HG02884 (cell line): ENCODE results near the gene TESK1.
"Not testable (repeated sequence)": the region's sequence is repeated elsewhere in the genome, so short reads cannot be mapped to it uniquely, and the experiment has no call there.

ENCODE experiments used
- ATAC-seq: cut with Tn5 transposase; IDR thresholded peaks from one replicate; pipeline ENCODE4 v1.9.1; 2021; ENCODE audit warnings: mild to moderate bottlenecking, moderate library complexity; ENCODE audit not compliant: unreplicated experiment

The TESK1 gene

GRCh38 chr9:35579659-35580227 lies 25.3 kb upstream of the TESK1 start:
- ATAC-seq: not testable (repeated sequence)

GRCh38 chr9:35583521-35583920 lies 21.5 kb upstream of the TESK1 start:
- ATAC-seq: not testable (repeated sequence)

DNA sequence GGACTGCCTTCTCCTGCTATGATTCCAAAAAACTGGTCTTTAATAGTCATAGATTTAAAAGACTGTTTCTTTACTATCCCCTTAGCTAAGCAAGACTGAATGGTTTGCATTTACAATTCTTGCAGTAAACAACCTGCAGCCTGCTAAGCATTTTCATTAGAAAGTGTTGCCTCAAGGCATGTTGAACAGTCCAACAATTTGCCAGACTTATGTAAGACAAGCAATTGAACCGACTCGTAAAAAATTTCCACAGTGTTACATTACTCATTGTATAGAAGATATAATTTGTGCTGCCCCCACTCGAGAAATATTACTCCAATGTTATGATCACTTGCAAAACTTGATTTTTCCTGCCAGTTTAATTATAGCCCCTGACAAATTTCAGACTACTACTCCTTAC lies 20.4 kb upstream of the TESK1 start:
- ATAC-seq: not testable (repeated sequence)

DNA sequence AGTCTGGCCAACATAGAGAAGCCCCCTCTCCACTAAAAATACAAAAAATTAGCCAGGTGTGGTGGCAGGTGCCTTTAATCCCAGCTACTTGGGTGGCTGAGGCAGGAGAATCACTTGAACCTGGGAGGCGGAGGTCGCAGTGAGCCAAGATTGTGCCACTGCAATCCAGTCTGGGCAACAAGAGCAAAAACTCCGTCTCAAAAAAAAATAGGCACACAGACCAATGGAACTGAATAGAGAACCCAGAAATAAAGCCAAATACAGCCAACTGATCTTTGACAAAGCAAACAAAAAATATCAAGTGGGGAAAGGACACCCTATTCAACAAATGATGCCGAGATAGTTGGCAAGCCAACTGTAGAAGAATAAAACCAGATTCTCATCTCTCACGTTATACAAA lies 16.6 kb upstream of the TESK1 start:
- not testable (repeated sequence) for ATAC-seq

DNA sequence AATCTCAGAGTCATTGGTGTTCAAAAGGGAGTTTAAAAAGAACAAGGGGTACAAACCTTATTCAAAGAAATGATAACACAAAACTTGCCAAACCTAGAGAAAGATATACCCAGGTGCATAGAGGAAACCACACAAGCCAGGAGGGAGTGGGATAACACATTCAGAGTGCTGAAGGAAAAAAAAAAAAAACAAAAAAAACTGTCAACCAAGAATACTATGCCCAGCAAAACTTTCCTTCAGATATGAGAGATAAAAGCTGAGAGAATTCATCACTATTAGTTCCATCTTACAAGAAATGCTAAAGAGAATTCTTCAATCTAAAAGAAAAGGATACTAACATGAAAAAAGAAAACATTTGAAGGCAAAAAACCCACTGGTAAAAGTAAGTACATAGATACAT lies 11.5 kb upstream of the TESK1 start:
- no peak for ATAC-seq

GRCh38 chr9:35594471-35594870 lies 10.6 kb upstream of the TESK1 start:
- ATAC-seq: no peak

DNA sequence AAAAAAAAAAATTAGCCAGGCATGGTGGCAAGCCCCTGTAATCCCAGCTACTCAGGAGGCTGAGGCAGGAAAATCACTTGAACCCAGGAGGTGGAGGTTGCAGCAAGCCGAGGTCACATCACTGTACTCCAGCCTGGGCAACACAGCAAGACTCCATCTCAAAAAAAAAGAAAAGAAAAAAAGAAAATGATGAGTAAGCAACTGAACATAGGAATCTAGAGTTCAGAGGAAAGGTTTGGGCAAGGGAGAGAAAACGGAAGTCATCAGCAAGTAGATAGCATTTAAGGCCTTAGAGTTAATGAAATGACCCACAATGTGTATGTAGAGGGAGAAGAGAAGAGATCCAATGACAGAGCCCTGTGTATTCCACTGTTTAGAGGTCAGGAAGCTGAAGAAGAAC lies 8.2 kb upstream of the TESK1 start:
- ATAC-seq: not testable (repeated sequence)

DNA sequence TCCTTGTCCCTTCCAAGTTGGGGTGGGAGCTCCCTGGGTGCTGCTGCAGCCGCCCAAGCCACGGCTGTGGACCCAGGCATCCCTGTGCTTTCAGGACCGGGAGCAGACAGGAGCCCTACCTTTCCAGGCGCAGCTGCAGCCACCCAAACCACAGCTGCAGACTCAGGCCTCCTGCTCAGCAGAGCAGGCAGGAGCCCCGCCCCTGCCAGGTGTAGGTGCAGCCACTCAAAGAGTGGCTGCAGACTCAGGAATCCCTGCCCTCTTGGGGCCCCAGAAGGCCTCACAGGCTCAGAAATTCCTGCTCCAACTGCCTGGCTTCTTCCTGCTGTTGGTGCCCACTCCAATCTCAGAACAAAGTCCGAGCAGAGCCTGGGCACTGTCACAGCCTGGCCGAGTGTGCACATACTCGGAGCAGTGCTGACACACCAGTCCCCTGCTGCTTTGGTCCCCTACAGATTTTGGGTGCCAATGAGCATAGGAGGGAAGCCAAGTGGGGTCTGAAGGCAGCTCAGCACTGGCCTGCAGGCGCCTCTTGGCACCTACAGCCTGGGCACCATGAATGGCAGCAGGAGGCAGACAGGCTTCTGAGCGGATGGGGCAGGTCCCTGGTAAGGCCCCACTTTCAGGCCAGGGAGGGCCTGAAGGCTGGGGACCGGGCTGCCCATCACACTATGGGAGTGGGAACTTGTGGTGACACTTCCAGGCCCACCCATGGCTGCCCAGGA lies 6.0 kb upstream of the TESK1 start:
- no peak for ATAC-seq

DNA sequence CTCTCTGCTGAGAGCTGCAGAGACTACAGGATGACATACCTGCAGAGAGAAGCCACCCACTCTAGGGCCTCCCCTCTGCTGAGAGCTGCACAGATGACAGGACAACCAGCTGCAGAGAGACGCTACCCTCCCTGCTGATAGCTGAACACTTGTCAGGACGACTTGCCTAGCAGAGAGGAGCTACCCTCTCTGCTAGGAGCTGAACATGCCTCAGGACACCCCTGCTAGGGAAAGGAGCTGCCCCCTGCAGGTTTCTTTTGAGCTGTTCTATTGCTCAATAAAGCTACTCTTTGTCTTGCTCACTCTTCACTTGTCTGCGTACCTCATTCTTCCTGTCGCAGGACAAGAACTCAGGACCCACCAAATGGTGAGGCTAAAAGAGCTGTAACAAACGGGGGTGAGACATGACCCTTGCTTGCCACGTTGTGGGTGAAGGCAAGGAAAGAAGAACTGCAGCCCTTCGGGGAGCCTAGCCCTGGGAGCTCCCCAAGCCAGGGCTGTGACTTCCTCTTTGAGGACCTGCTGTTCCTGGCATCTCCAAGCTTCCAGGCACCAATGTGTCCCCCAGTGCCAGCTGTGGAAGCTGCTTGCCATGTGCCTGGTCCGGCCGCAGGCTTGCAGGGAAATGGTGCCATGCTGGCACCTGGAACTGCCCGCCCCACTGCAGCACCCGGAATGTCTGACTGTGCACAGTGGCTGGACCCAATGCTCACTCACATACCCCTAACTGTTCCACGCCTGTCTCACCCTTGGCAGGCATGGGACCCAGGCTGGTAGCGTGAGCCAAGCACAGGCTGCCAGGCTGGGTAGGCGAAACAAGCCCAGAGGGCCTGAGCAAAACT lies 5.1 kb upstream of the TESK1 start:
- no peak for ATAC-seq

DNA sequence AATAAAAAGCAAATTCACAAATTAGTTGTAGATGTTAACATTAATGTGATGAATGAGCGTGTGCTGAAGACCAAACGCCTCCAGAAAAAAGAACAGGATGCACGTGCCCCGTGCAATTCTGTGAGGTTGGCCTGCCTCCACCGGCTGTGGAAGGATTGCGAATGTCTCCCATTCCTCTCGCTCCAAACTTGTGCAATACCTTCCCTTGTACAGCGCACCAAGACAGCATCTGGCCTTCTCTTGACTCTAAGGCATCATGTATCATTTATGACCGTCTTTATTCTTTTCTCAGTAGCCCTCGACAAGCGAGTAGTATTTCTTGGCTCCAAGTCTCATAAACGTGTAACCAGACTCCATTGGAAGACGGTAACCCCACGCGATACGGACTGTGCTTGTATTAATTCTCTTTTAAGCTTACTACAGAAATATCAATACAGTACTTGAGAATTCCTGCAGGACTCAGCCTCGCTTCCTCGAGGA lies 1.5 kb upstream of the TESK1 start:
- ATAC-seq: no peak

- ATAC-seq: peak; percentile 79
These were observed 980 bp upstream of the TESK1 start for GRCh38 chr9:35603986-35604577.

- ATAC-seq: peak; percentile 14
These were observed 482 bp downstream of the TESK1 start for GRCh38 chr9:35605351-35606137.

- ATAC-seq: no peak
These were observed 1.1 kb downstream of the TESK1 start for GRCh38 chr9:35606138-35606504.

DNA sequence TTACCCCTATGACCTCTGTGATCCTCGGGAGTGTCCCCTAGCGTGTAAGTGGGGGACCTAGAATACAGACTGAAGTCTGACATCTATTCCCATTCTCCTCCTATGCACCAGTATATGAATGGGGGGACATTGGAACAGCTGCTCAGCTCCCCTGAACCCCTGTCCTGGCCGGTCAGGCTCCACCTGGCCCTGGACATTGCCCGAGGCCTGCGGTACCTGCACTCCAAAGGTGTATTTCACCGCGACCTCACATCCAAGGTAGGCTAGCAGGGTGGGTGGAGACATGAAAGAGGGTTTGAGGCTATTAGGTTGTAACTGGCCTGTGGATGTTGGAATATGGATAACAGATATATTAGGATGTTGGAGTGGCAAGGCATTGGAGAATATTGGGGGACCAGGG lies 1.7 kb downstream of the TESK1 start:
- no peak for ATAC-seq

GRCh38 chr9:35608221-35608620 lies 3.2 kb downstream of the TESK1 start:
- ATAC-seq: no peak

GRCh38 chr9:35609001-35609819 lies 4.1 kb downstream of the TESK1 start:
- ATAC-seq: no peak

DNA sequence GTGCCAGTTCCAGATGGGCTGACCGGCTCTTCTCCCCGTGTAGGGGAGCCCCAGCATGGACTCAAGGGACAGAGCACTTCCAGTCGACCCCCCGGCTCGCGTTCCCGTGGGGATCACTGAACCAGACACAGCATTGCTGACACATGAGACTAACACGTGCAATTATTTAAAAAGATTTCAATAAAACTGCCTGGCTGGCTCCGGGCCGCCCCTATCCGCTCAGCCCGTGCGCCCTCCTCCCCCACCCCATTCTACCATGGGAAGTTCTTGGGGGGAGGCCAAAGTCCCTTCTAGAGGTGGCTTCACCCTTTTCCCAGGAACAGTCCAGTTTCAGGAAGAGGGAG lies 4.7 kb downstream of the TESK1 start:
- no peak for ATAC-seq

DNA sequence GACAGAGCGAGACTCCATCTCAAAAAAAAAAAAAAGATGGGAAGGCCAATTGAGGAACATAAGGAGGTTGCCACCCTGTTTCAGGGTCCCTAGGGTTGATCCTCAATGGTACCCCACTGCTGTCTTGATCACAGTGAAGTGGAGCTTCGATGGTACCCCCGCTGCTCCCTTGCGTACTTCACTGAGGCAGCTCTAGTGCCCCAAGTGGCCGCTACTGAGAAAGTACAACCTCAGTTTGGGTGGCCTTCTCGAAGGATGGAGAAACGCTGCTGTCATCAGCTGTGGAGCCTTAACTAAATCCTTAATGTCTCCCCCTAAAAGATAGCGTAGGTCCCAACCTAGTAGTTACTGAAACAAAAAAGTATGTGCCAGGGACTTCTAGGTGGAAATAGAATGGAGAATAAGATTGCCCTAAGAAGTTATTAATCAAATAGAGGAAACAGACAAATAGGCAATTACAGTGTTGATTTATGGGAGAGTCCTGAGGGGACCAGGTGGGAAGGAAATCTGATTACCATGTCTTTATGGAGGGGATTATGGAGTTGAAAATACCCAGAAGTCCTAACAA lies 6.3 kb downstream of the TESK1 start:
- no peak for ATAC-seq

GRCh38 chr9:35612066-35612465 lies 7.0 kb downstream of the TESK1 start:
- not testable (repeated sequence) for ATAC-seq

GRCh38 chr9:35612843-35613242 lies 7.8 kb downstream of the TESK1 start:
- ATAC-seq: no peak
